Measurements from ENCODE around the gene UBE2Q2.

DNA sequence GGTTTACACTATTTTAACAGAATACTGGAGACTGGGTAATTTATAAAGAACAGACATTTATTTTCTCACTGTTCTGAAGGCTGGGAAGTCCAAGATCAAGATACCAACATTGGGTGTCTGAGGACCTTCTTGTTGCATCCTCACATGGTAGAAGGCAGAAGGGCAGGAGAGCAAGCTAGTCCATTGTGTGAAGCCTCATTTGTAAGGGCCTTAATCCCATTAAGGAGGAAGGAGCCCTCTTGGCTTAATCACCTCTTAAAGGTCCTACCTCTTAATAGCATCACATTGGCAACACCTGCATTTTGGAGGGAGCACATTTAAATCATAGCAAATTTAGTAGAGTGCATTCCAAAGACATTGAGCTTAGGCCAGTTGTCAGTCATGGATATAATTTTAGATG lies 26.2 kb downstream of the UBE2Q2 start:
- TF ChIP-seq, protein P1, sequence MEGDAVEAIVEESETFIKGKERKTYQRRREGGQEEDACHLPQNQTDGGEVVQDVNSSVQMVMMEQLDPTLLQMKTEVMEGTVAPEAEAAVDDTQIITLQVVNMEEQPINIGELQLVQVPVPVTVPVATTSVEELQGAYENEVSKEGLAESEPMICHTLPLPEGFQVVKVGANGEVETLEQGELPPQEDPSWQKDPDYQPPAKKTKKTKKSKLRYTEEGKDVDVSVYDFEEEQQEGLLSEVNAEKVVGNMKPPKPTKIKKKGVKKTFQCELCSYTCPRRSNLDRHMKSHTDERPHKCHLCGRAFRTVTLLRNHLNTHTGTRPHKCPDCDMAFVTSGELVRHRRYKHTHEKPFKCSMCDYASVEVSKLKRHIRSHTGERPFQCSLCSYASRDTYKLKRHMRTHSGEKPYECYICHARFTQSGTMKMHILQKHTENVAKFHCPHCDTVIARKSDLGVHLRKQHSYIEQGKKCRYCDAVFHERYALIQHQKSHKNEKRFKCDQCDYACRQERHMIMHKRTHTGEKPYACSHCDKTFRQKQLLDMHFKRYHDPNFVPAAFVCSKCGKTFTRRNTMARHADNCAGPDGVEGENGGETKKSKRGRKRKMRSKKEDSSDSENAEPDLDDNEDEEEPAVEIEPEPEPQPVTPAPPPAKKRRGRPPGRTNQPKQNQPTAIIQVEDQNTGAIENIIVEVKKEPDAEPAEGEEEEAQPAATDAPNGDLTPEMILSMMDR (conservative IDR thresholded peaks at IDR 0.05; ENCODE audit: low read depth, low read length), result no peak
- TF ChIP-seq EZH2 (IDR thresholded peaks at IDR 0.05; ENCODE audit: borderline replicate concordance, low read depth, low read length, poor library complexity, severe bottlenecking), result no peak

All from A673 (cell line).